Spinal cord (tissue), 10 donors: ENCODE data around the gene ANO1. TPM values are rescaled to one million over a fixed set of nuclear protein-coding genes. Genes with fewer than 3 reads are reported as not detected.

Experiments used
- DNase-seq, 6 donors: peaks; one replicate each; pipeline versions ENCODE4 v3.0.0 to v3.0.0-alpha.2; 2013 to 2015; ENCODE audit warnings: low spot score in 6 of 6, low read depth in 4 of 6
- H3K27ac ChIP-seq: one replicate; pipeline ENCODE4 v1.5.1; 2013; ENCODE audit warnings: low read depth, low read length, control low read depth
- H3K27me3 ChIP-seq: one replicate; pipeline ENCODE4 v1.6.1; 2013; ENCODE audit warnings: low read length; ENCODE audit not compliant: control insufficient read depth, insufficient read depth
- H3K36me3 ChIP-seq: one replicate; pipeline ENCODE4 v1.6.1; 2013; ENCODE audit warnings: low read length; ENCODE audit not compliant: control insufficient read depth, insufficient read depth
- H3K4me1 ChIP-seq: one replicate; pipeline ENCODE4 v1.6.1; 2013; ENCODE audit warnings: low read length; ENCODE audit not compliant: control insufficient read depth, insufficient read depth
- H3K4me3 ChIP-seq: one replicate; pipeline ENCODE4 v1.5.1; 2013; ENCODE audit warnings: low read depth, low read length, control low read depth
- H3K9me3 ChIP-seq: one replicate; pipeline ENCODE4 v1.6.1; 2013; ENCODE audit warnings: low read length; ENCODE audit not compliant: control insufficient read depth, insufficient read depth
- WGBS: methylation state at CpG from one replicate; pipeline ENCODE4 v1.1.5; 2013; ENCODE audit warnings: missing lambda C conversion rate; ENCODE audit not compliant: insufficient coverage; 5-methylcytosine and 5-hydroxymethylcytosine counted together
- long read RNA-seq, 4 donors: transcript quantifications; one replicate each; lab custom pipeline, GENCODE V29; 2026
- polyA plus RNA-seq, 2 donors: library from polyadenylated mRNA; unstranded; fragments of 120-200 nt; gene quantifications; one replicate each; pipeline ENCODE4 v1.2.1, GENCODE V29; 2013; ENCODE audit not compliant: insufficient read length in 2 of 2
- total RNA-seq, 2 donors: library from RNA; depleted of rRNA in 1 of 2; stranded (reverse); fragments of 120-200 nt in 1 of 2; fragments of >200 nt in 1 of 2; gene quantifications; one replicate each; pipeline versions ENCODE4 v1.2.3 to v1.2.4, GENCODE V29; 2013 to 2014
- donor health status: healthy.

ANO1 gene
- total RNA-seq (1 to 10 TPM; 2.6 to 3.6 TPM), polyA plus RNA-seq (1 to 10 TPM; 2.7 to 3.0 TPM)
- long read RNA-seq, donor 1 = 0 reads
- long read RNA-seq, donor 2 = 0 reads
- long read RNA-seq, donor 3 = 0 reads
- long read RNA-seq, donor 4 = 0 reads

DNA sequence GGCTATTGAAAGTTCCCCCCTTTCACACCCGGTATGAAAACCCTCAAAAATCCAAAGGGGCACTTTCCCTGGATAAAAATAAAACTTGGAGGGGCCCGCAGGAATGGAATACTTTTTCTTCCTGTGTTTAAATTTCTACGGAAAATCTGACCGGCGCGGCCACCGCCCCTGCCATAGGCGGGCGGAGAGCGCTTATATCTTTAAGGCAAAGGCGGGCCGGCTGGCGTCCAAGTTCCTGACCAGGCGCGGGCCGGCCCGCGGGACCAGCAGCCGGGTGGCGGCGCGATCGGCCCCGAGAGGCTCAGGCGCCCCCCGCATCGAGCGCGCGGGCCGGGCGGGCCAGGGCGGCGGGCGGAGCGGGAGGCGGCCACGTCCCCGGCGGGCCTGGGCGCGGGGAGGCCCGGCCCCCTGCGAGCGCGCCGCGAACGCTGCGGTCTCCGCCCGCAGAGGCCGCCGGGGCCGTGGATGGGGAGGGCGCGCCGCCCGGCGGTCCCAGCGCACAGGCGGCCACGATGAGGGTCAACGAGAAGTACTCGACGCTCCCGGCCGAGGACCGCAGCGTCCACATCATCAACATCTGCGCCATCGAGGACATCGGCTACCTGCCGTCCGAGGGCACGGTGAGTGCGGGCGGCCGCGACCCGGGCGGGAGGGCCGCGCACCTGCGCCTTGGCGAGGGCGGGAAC is at the start of gene ANO1:
TSS of gene ANO1 (plus strand) at position 223 of the 686 bp plus-strand sequence. CDS start at position 513, 290 bp downstream.
- no peaks in the 10 kb centered on the region for H3K9me3 ChIP-seq
- no peaks in the 10 kb centered on the region for H3K36me3 ChIP-seq
- peaks cover 11% of the 10 kb centered on the region for H3K4me1 ChIP-seq
- peaks cover 69% of the 10 kb centered on the region for H3K27me3 ChIP-seq
- no peak for DNase-seq
- H3K27ac ChIP-seq = no peak within 1 kb of the TSS
- WGBS = under 1% methylated on average over 85 of the region's 87 CpGs
- peak within 1 kb of the TSS; percentile 26 for H3K4me3 ChIP-seq

DNA sequence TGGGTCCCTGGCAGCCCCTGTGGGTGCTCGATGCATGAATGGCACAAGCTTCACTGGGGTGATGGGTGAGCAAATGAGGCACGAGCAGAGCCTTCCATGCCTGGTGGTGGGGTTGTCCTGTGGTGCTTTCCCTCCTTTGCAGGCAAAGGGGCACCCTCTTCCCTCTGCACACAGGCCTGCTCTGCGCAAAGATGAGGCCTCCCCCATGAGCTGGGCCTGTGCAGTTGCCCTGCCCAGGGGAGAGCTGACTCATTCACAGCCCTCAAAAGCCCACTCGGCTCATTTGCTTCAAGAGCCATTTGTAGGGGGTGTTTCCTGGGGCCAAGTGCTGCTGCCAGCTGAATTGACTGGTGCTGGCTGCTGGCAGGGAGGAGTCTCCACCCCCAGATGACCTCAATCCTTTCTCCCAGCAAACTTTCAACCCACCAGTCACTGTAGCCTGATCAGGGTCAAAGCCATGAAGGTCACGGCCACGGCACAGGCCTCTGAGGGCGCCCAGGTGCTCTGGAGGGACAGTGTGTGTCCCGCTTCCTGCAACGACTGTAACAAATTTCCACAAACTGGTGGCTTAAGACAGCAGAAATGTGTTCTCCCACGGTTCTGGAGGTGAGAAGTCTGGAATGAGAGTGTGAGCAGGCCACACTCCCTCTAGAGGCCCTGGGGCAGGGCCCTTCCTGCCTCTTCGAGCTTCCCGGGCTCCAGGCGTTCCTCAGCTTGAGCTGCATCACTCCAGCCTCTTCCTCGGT is 48.8 kb upstream of the ANO1 start:
- Histone ChIP-seq H3K9me3 (no peaks in the 10 kb centered on the region), H3K36me3 (no peaks in the 10 kb centered on the region), H3K27ac (no peak overlapping the region), H3K27me3 (peaks cover 2% of the 10 kb centered on the region), H3K4me3 (no peak overlapping the region), H3K4me1 (peaks cover 22% of the 10 kb centered on the region)
- WGBS = 77% methylated on average over 3 of the region's 14 CpGs
- DNase-seq = no peak

DNA sequence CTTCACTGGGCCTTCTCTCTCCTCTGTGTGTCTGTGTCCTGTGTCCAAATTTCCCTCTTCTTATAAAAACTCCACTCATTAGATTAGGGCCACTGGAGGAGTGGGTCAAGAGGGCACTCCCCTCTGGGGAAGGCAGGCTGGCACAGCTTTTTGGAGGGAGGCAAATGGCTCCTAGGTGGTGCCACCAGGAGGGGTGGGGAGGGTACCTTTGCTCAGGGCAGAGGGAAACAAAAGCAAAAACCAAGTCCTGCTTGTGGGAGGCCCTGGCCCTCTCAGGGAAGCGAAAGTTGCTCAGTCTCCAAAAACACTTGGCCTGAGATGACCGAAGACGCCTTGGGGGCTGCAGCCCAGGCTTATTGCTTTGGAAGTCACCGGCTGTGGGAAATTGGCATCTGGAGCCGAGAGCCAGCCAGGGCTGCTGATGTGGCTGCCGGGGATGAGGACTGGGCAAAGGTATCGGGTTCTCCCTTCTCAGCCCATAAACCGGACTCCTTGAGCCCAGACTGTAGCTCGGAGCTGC is 48.2 kb upstream of the ANO1 start:
- no peak overlapping the region for H3K27ac ChIP-seq
- no peaks in the 10 kb centered on the region for H3K36me3 ChIP-seq
- no peaks in the 10 kb centered on the region for H3K9me3 ChIP-seq
- H3K4me1 ChIP-seq = peaks cover 22% of the 10 kb centered on the region
- no peak overlapping the region for H3K4me3 ChIP-seq
- 82% methylated on average over 6 of the region's 9 CpGs for WGBS
- peaks cover 2% of the 10 kb centered on the region for H3K27me3 ChIP-seq
- no peak for DNase-seq

DNA sequence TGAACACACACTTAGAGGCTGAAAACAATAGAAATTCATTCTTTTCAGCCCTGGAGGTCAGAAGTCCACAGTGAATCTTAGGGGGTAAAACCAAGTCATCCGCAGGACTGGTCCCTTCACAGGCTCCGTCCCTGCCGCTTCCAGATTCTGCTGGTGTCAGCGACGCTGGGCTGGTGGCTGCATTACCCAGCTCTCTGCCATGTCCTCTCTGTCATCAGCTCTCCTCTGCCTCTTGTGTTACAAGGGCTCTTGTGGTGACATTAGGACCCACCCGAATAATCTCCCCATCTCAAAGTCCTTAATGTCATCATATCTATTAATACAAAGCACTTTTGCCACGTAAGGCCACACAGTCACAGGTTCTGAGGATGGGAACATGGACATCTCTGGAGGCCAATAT is 47.7 kb upstream of the ANO1 start:
- Histone ChIP-seq H3K4me1 (peaks cover 22% of the 10 kb centered on the region), H3K4me3 (no peak overlapping the region), H3K36me3 (no peaks in the 10 kb centered on the region), H3K27ac (no peak overlapping the region), H3K9me3 (no peaks in the 10 kb centered on the region), H3K27me3 (peaks cover 2% of the 10 kb centered on the region)
- DNase-seq = peak in 1 of 6 donors; percentile 9
- 75% methylated on average over 7 of the region's 7 CpGs for WGBS

DNA sequence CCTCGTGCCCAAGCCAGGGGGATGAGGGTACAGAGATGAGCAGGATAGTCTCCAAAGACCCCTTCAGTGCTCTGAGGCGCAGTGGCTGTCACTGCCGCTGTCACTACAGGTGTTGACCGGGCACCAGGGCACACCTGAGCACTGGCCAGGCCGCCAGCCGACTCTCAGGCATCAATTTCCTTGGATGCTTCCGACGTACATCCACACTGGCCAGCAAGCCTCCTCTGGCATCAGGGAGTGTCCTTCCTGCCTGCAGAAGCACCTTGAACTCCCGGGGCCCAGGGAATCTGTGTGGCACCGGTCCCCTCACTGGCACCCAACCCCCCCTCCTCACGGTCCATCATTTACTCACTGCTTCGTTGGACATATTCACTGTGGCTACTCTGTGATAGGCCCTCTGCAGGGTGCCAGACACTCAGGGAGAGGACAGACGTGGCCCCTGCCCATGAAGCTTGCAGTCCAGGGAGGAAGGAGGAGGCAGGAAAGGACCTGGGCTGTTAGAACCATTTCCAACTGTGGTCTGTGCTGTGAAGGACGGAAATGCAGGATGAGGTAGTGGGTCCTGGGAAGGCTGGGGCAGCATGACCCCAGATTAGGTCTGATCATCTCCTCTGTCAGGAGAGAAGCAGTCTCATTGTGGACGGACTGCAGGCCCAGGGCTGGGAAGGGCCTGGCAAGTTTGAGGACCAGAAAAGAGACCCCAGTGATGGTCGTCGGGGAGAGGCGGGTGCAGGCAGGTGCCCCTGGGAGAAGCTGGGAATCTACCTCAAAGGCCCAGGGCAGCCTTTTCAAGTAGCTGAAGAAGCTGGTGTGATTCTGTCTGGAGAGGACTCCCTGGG is 46.3 kb upstream of the ANO1 start:
- H3K9me3 ChIP-seq = no peaks in the 10 kb centered on the region
- H3K4me1 ChIP-seq = peaks cover 22% of the 10 kb centered on the region
- H3K27ac ChIP-seq = no peak overlapping the region
- peaks cover 2% of the 10 kb centered on the region for H3K27me3 ChIP-seq
- H3K36me3 ChIP-seq = no peaks in the 10 kb centered on the region
- H3K4me3 ChIP-seq = no peak overlapping the region
- no peak for DNase-seq
- 87% methylated on average over 16 of the region's 18 CpGs for WGBS

- 72% methylated on average over 6 of the region's 6 CpGs for WGBS
- no peak for DNase-seq
Observed at GRCh38 chr11:70032470-70032795, 45.7 kb upstream of the ANO1 start.

GRCh38 chr11:70032943-70033710 is 45.0 kb upstream of the ANO1 start:
- WGBS = 87% methylated on average over 12 of the region's 19 CpGs
- no peaks in the 10 kb centered on the region for H3K36me3 ChIP-seq
- DNase-seq = no peak
- H3K4me1 ChIP-seq = peaks cover 22% of the 10 kb centered on the region
- H3K4me3 ChIP-seq = no peak overlapping the region
- no peak overlapping the region for H3K27ac ChIP-seq
- no peaks in the 10 kb centered on the region for H3K9me3 ChIP-seq
- peaks cover 2% of the 10 kb centered on the region for H3K27me3 ChIP-seq

More at GRCh38 chr11:70032470-70032795, 45.7 kb upstream of the ANO1 start:
- Histone ChIP-seq H3K27ac (no peak overlapping the region), H3K4me3 (no peak overlapping the region), H3K4me1 (peaks cover 22% of the 10 kb centered on the region), H3K9me3 (no peaks in the 10 kb centered on the region), H3K27me3 (peaks cover 2% of the 10 kb centered on the region), H3K36me3 (no peaks in the 10 kb centered on the region)

DNA sequence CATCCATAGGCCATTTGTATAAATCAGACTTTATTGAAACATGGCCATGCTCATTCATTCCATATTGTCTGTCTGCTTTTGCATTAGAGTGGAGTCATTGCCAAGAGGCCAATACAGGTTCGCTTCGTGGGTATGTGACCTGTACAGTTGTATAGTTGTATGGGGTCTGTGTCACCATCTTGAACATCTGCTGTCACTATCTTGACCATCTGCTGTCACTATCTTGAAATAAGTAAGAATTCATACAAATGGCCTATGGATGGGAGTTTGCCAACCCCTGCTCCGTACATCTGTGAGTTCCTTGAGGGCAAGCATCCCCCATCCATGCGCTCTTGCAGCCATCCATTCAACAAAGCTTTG is 44.4 kb upstream of the ANO1 start:
- H3K27ac ChIP-seq = no peak overlapping the region
- 100% methylated on average over 2 of the region's 4 CpGs for WGBS
- no peak overlapping the region for H3K4me3 ChIP-seq
- no peak for DNase-seq
- peaks cover 19% of the 10 kb centered on the region for H3K4me1 ChIP-seq
- H3K9me3 ChIP-seq = no peaks in the 10 kb centered on the region
- no peaks in the 10 kb centered on the region for H3K36me3 ChIP-seq
- H3K27me3 ChIP-seq = peaks cover 2% of the 10 kb centered on the region
